Stimulated activated CD8-positive, alpha-beta memory T cell treated with anti-CD3 and anti-CD28 coated beads, Interleukin-4, amount 100 ng/mL, for 1 hour (primary cell): ENCODE results near the gene ROBO1.
"Not testable (repeated sequence)": the region's sequence is repeated elsewhere in the genome, so short reads cannot be mapped to it uniquely, and the experiment has no call there.

ENCODE experiments used
- DNase-seq, 2 donors: peaks; one replicate each; pipeline ENCODE4 v3.0.0-alpha.2; 2020; ENCODE audit warnings: low read depth in 2 of 2, low spot score in 1 of 2

The ROBO1 gene

DNA sequence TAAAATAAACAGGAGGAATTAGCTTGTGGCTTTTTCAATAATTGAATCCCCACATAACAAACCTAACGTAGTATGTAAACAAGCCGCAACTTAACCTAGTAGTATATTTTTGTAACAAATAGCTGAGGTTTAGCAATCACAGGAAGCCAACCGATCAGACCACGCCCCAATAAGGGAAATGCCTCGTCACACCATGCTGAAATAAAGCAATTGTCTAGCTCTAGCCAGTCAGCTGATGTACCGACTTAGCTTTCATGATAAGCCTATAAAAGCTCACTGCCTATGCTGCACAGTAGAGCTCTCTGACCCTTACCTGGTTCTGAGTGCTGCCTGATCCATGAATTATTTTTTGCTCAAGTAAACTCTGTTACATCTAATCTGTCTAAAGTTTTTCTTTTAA, 208.9 kb downstream of the ROBO1 start:
- no peak for DNase-seq

DNA sequence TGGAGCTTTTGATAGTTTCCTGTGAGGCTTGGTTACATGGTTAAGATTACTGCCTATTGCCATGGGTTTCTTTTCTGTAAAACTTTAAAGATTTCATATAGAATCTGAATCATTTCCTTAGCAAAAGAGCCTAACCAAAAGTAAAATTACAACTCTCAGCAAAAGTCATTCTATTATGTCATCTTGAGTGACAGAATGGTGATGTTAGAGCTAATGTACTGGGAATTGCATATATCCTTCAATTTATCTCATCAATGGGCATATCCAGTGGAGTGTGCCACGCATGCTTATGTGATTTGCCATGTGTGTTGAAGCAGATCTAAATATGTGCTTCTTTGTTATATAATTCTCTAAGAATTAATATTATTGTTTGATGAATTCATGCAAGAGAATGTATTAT, 212.1 kb downstream of the ROBO1 start:
- no peak for DNase-seq

DNA sequence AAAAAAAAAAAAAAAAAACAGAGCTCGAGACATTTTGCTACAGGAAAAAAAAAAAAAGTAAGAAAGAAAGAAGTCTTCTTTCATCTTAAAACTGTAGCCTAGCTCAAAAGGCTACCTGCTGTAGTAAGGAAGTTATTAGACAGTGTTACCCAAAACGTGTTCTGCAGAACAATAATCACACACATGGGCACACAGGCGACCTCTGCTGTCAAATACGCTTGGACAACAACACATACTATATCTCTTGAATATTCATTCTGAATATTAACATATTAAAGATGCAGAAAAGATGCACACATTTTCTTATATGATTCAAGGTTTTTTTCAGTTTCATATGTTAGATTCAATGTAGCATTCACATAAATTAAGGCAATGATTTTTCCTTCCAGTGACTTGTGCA, 215.8 kb downstream of the ROBO1 start:
- no peak for DNase-seq

DNA sequence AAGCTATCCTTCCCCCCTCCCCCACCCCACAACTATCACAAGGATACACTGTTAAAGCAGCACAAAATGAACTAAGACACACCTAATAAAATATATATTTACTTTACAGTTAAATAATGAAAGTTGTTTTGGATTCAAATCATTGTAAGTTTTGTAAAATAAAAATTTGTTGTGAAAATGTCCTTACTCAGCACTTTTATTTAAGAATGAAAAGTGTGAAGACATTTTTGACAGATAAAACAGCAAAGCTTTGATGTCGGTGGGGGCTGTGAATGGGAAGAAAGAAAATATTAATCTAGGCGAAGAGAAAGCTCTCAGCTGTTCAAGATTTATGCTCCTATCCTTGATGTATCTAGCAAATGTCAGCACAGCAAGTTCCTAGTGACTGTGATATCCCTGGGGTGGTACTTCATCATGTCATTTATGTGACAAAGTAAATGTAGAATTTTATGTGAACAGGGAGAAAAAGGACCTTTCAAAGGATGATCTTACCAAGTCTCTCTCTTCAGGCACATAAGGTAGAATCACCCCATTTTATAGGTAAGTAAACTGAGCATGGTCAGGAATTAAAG, 216.4 kb downstream of the ROBO1 start:
- no peak for DNase-seq

DNA sequence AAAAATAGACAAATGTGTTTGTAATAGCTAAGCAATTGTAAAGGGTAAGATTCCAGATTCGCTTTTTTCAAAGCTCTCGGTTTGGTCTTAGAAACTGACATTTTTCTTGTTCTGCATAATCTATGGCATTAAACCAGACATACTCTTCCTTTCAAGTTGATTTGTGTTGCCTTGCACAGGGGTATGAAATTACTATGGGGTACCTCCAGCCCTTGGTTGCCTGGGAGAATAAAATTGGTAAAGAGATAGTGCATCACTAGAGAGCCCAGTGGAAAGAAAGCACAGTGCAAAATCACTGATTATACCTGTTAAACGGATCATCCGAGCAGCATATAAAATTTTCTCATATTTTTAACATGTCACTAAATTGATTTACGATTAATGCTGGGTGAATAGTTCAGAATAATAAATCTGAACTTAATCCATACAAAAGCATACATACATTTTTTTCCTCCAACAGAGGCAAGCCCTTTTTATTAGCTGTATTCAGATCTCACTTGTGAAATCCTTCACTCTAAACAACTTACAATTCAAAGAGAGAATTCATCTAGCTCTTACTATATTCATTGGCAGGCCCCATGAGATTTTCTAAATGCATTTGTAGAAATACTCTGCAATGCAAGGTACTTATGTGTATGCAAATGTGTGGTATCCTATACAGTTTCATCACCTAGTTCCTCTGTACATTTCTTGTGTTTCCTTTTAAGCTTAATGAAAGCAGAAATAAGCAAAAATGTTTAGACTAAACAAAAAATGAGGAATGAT, 224.4 kb downstream of the ROBO1 start:
- no peak for DNase-seq

DNA sequence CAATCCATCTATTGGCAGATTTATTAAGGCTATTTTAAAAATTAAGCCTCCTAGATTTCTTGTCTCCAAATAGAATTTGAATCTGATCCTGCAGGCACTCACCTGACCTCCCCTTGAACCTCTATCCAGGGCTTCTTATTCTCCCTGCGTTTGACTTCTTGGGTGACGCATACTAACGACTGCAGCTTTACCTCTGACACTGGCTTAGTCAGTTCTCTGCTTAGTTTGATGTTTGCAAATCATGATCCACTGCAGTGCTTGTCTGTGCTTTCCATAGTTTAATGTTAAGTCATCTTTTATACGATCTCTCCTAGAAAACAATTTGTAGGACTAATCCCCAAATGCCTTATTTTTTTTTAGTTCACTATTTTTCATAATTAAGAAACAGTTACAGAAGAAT, 233.1 kb downstream of the ROBO1 start:
- DNase-seq = no peak

DNA sequence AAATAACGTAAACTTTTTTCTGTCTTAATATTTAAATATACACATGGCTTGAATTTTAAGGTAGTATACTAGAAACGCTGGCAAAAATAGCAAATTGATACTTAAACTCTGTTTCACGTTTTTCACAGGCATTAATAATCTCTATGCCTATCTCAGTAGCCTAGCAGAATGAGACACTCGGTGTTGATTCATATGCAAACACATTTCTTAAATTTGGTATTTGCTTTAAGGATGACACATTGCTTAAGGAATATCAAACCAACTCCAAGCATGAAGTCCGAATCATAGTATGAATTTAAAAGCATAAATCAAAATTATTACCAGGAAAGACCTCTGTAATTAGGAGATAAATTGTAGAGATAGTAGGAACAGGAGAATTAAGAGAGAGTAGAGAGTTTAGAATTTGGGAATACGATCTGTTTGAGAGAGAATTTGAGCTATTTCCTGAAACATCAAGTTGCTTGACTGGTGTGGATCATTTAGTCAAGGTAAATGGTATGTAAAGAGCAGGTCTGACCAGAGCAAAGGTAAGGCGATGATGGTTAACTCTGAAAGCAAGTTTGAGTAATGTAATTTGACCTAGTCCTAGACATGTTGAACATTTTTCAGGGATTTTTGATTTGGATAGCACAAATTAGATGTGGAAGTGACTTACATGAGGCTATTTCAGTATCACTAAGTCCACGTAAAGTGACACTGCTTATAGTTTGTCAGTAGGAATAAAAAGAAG, 236.1 kb downstream of the ROBO1 start:
- DNase-seq = no peak

DNA sequence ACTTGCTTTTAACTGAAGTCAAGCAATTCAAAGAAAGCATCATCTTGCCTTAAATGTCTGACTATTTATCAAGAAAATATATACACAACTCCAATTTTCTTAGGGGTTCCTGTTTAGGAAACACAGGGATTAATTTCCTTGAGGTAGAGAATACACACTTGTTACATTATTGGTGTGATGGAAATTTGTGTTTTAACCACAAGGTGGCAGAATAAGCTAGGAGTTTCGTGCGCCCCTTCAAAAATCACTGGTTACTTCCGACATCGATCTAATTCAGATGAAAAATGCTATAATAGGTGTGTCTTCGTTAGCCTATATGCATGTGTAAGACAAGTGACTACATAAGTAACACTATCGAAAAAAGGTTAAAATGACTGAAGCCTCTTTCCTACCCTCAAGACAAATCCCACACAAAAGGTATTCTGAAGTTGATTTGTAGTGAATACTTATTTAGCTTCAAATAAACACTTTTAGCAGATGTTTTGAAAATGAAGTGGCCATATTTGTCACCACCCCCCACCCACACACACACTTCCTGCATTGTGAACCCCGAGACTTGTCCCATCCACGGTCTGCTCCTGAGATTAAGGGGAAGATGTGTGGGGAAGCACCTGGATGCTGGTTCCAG, 246.5 kb downstream of the ROBO1 start:
- no peak for DNase-seq

DNA sequence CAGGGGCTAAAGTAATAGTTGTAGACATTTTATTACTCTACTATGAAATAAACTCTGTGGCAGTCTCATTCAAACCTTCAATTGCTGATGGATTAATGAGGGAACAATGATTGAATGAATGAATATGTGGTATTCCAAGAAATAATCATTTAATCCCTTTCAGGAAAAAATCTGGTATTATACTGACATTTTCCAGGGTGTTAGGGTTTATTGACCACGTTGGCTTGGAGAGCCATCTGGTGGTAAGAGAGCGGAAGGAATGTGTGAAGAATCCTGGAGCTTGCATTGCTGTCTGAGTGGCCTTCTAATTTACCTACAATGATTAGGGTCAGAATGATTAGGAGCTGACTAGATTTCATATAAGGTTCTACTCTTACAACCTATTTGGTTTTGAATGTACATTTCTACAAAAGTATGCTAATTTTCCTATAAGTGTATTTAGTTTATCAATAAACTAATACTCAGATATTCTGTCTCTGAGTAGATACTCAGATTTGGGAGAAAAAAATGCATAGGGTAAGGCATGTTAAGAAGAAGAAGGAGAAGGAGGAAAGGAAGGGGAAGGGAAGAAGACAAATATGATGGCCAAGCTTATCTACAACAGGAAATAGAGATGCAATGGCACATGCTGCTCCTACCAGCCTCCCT, 249.9 kb downstream of the ROBO1 start:
- no peak for DNase-seq

DNA sequence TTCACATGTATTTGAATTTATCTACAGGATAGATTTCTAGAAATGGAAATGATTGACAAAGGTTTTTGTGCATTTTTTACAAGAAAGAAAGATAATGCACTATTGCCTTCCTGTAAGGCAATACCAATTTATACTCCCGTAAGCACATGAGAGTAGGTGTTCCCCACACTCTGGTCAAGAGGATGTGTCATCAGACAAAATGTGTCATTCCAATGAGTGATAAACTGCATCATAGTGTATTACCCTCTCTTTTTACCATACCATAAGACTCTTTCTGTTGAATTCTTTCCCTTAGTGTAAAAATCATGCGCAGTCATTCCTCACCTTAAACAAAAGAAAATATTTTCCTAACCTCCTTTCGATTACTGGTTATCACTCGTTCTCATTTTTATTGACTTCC, 251.0 kb downstream of the ROBO1 start:
- no peak for DNase-seq

DNA sequence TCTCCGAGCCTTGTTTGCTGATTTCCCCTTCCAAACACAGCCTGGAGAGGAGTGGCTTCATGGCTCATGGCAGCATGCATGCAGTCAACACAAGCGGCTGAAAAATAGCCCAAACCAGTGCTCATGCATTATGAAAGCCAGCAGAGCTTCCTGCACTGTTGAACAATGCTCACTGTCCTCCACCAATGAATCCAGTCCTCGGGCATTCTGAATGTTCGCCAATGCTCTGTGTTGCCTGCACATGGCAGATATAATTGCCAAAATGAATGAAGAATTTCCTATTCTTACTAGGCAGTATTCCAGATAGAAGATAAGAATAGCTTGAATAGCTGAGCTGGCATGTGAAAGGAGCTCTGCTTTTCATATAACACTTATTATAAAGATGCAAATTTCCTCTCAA, 252.7 kb downstream of the ROBO1 start:
- DNase-seq = no peak

DNA sequence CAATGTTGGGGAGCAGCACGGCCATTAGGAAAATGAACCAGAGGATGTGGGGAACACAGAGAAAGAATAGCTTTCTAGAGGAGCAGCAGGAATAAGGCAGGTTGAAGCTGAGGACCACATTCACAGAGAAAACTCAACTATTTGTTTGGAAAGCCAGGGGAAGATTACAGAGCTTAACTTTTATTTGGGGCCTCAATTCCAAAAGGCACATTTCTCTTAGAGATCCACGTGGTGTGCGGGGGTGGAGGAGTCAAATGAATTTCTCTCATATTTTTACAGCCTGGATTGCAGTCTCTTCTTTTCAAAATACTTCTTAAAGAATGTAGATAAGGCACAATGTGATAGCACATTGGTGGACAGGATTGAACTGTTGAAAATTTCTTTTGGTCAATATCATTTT, 253.7 kb downstream of the ROBO1 start:
- DNase-seq = no peak

DNA sequence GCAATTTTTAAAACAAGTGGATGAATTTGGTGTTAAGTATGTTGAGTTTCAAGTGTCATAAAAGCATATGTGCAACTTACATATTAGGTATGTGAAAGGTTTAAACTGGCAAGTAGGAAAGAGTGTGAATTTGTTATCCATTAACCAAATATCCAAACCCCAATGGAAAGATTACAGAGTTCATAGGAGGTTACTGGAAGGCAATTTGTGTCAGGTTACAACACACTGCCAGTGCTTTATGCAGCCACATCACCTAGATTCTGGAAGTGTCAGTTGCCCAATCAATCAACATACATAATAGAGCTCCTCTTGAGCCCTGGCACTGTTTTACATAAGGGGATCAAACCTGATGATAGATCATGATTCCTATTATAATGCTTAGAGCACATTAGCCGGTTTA, 261.0 kb downstream of the ROBO1 start:
- DNase-seq = no peak

DNA sequence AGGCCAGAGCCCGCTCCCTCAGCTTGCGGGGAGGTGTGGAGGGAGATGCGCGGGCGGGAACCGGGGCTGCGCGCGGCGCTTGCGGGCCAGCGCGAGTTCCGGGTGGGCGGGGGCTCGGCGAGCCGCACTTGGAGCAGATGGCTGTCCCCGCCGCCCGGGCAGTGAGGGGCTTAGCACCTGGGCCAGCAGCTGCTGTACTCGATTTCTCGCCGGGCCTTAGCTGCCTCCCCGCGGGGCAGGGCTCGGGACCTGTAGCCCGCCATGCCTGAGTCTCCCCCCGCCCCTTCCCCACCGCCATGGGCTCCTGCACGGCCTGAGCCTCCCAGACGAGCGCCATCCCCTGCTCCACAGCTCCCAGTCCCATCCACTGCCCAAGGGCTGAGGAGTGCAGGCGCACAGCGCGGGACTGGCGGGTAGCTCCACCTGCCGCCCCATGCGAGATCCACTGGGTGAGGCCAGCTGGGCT, 265.5 kb downstream of the ROBO1 start:
- DNase-seq = not testable (repeated sequence)

DNA sequence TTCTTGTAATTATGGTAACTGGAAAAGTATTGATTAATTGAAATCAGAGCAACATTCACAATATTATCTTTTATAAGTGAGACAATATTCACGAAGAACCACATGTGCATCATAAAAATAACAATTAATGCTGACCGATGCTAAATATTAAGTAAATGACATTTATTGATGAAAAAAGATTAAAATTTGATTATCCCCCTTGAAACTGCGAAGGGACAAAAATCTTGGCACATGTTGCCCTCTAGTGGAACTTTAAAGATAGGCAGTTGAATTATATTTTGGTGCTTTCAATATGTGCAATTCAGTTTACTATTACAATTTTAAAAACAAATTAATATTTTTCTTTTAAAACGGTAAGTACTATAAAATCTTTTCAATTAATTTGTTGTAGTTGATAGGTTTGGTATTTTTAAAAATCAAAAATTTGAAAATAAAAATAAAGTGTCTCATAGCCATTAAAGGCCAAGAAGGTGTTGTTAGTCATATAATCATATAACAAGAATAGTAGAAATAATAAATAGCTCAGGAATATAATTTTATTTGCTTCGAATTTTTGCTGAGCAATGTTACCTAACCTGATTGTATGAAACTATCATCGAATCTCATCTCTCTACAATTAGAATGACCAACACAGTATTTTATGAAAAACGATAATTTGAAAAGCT, 270.2 kb downstream of the ROBO1 start:
- no peak for DNase-seq

DNA sequence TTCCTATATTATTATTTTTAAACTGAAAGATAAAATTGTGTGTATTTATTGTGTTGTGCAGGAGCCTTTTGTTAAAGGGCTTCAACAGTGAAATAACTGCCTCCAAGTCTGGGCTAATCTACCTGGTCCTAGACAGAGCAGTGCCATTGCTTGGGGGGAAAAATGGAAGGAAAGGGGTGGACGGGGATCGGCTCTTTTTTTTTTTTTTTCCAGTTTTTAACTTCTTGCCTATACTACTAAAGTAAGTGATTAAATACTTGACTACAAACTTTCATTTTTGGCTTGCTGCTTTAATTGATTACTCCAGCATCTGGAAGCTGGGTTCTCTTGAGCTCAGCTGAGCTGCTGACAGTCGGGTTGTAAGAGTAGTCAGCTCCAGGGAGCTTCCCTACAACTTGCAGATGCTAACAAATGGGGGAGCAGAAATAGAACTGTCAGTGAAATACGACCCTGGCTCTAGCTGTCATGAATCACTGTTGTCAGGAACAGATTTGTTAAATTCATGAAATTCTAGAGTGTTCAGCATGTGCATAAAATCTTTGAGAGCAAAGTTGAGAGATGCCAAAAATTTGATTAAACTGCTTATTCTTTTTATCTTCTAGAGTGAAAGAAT, 276.7 kb downstream of the ROBO1 start:
- DNase-seq = no peak

DNA sequence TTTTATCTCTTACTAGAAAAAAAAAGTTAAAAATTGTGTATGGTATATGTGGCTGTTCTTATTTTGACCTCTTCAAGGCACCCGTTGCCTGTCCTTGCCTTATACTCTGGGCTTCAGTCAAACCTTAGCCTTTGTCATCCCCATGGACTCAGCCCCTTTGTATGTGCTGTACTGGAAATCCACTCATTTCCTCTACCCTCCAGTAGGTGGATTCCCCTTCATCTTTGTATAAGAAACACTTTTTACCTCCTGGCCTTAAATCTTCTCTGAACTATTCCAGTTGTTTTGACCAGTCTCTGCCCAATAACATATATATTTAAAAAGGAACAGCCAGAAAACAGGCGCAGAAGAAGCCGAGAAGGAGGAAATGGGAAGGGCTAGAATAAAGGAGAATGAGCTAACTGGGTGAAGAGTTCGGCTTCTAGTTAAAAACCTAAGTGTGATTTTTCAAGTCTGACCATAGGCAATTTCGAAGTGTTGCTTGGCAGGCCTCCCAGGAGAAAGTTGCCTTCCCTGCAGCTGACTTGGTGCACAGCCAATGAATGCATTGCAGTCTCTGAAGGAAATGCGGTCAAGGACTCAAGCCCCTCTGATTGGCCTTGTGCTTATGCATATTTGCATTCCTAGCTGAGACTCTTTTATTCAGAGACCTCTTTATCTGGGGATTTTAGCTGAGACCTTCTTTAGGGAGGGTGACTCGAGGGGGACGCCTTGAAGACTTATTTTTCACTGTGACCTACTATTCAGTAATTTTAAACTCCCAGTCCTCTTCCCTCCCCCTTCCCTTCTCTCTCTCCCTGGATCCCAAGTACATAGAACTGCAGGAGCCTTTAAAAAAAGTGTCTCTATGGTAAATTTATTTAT, 277.4 kb downstream of the ROBO1 start:
- no peak for DNase-seq

DNA sequence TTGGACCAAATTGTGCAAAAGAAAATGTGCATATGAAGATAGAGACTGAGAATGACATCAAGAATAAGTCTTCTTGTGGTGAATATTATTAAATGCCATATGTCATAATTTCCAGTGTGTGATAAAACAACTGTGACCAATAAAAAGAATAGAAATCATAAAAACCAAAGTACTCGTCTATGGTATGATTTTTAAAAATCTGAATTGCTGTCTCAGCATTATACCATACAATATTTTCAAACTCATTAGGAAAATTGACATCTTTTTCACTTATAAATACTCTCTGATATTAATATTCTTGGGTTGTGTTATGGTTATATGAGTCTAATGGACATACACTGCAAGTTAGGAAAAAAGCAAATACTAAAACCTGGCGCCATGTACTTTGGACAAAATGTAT, 279.4 kb downstream of the ROBO1 start:
- no peak for DNase-seq

DNA sequence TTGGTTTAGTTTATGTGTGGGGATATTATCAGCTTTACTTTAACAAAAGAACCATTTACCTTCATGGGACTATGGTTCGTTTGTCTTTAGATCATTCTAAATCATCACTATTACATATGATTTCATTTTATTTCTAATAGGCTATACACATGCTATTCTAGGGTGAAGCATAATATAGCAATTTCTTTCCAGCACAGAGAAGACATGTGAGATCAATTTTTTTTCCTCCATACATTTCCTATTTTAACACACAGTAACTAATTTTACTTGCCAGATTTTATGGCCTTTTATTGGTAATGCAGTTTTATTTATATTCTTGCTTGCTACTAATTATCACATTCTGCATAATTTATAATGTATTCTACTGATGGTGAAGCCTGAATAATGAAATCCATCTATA, 287.1 kb downstream of the ROBO1 start:
- DNase-seq = no peak

DNA sequence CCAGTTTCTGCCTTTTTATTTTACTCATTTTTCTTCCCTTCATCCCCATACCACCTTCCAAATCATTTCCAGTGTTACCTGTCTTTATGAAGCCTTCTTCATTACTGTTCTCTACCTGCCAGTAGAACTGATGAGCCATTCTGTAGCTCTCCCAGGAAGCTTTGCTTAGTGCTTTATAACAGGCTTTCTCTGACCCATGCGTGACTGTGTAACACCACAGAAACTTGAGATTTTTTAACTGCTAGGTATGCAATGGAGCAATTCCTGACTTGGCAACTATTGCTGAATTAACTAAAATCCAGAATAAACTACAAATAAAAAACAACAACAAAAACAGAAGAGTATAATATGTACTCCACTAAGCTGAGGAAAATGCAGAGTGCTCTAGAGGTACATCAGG, 289.2 kb downstream of the ROBO1 start:
- DNase-seq = no peak
